K562 (cell line): ENCODE data around the gene NAXD. TPM values are rescaled to one million over a fixed set of nuclear protein-coding genes. Genes with fewer than 3 reads are reported as not detected.

ENCODE experiments used
- ATAC-seq: fragments of 200-7000 bp; cut with Tn5 transposase; 3 replicates; pipeline ENCODE4 v1.9.1; 2020; ENCODE audit warnings: moderate library complexity
- BruUV-seq: library from RNA; stranded (reverse); fragments of 400-500 nt; replicated peaks from 2 replicates; lab custom pipeline; 2021; lab: Mats Ljungman, UMichigan
- CTCF ChIA-PET: fragments of 300-600 bp; formaldehyde crosslinking; extraction: SDS; loops from one replicate; lab custom pipeline; 2021; ENCODE audit warnings: low intra/inter-chr PET ratio; lab: Yijun Ruan, JAX
- POLR2A ChIA-PET: fragments of 300-600, 350-650 bp; sonication (Branson Sonifier 250); formaldehyde crosslinking; extraction: SDS; loops from one replicate; lab custom pipeline; 2021; ENCODE audit warnings: antibody characterized with exemption, inconsistent platforms; lab: Yijun Ruan, JAX
- DNase-seq, 4 experiments: peaks; one replicate each; pipeline versions ENCODE4 v3.0.0 to v3.0.0-alpha.2; 2011 to 2018; ENCODE audit warnings: low spot score in 3 of 4, mixed read lengths in 3 of 4; ENCODE audit errors: extremely low read depth in 1 of 4
- FAIRE-seq: peaks from 2 replicates; lab custom pipeline; 2011; peaks lifted over from hg19 to GRCh38; lab: Jason Lieb, UNC
- H2AFZ ChIP-seq: 2 replicates; pipeline ENCODE4 v1.6.0; 2011; ENCODE audit warnings: low read depth, low read length, control low read depth, inconsistent platforms
- H3K27ac ChIP-seq: fragments of 200-600 bp; 3 replicates; pipeline ENCODE4 v1.8.0; 2011; ENCODE audit warnings: low read depth, mild to moderate bottlenecking, control low read depth, inconsistent platforms, low read length, moderate library complexity, mixed read lengths; ENCODE audit errors: extremely low read depth
- H3K27me3 ChIP-seq, 2 experiments: fragments of 300-600 bp in 1 of 2; 2 replicates in 1 of 2; 3 replicates in 1 of 2; pipeline versions ENCODE4 v1.6.0 to v1.8.0; 2011; ENCODE audit warnings: inconsistent platforms in 2 of 2, low read length in 2 of 2, mild to moderate bottlenecking in 1 of 2, mixed read lengths in 1 of 2, moderate library complexity in 1 of 2; ENCODE audit not compliant: control insufficient read depth in 2 of 2, insufficient read depth in 2 of 2
- H3K36me3 ChIP-seq: fragments of 300-600 bp; 3 replicates; pipeline ENCODE4 v1.8.0; 2011; ENCODE audit warnings: mild to moderate bottlenecking, low read length, inconsistent platforms; ENCODE audit not compliant: control insufficient read depth, insufficient read depth
- H3K4me1 ChIP-seq, 2 experiments: fragments of 200-600 bp in 1 of 2; replicated peaks in 1 of 2; 2 replicates in 1 of 2; 3 replicates in 1 of 2; pipeline versions ENCODE4 v1.5.1 to v1.8.0; 2011; ENCODE audit warnings: inconsistent platforms in 2 of 2, low read length in 2 of 2, mild to moderate bottlenecking in 1 of 2, mixed read lengths in 1 of 2, moderate library complexity in 1 of 2; ENCODE audit not compliant: control insufficient read depth in 2 of 2, insufficient read depth in 2 of 2
- H3K4me2 ChIP-seq: 2 replicates; pipeline ENCODE4 v1.6.1; 2011; ENCODE audit warnings: low read length, control low read depth, inconsistent platforms, mixed read lengths; ENCODE audit not compliant: insufficient read depth
- H3K4me3 ChIP-seq: fragments of 200-600 bp; sonication (generic), shearing (Covaris generic); 2 replicates; pipeline ENCODE4 v1.5.1; 2016; ENCODE audit warnings: control low read depth, inconsistent platforms
- H3K79me2 ChIP-seq: fragments of 200-600 bp; 3 replicates; pipeline ENCODE4 v1.8.0; 2011; ENCODE audit warnings: low read length, inconsistent platforms; ENCODE audit not compliant: control insufficient read depth, insufficient read depth
- H3K9ac ChIP-seq, 2 experiments: 2 replicates each; pipeline versions ENCODE4 v1.6.0 to v1.6.1; 2011; ENCODE audit warnings: low read depth in 2 of 2, low read length in 2 of 2, control low read depth in 1 of 2, inconsistent platforms in 1 of 2, mild to moderate bottlenecking in 1 of 2, mixed read lengths in 1 of 2; ENCODE audit not compliant: insufficient read depth in 1 of 2
- H3K9me1 ChIP-seq: one replicate; pipeline ENCODE4 v1.6.0; 2011; ENCODE audit warnings: inconsistent platforms, mild to moderate bottlenecking, low read length, moderate library complexity; ENCODE audit not compliant: control insufficient read depth, insufficient read depth
- H3K9me3 ChIP-seq: replicated peaks from 2 replicates; pipeline ENCODE4 v1.5.1; 2011; ENCODE audit warnings: low read depth, low read length, inconsistent platforms; ENCODE audit not compliant: control insufficient read depth, insufficient read depth
- H4K20me1 ChIP-seq: replicated peaks from 2 replicates; pipeline ENCODE4 v1.6.1; 2011; ENCODE audit warnings: low read length, inconsistent platforms, mixed read lengths; ENCODE audit not compliant: control insufficient read depth, insufficient read depth
- BCLAF1 ChIP-seq, 2 experiments: fragments of 450-650 bp in 1 of 2; IDR thresholded peaks; 2 replicates each; pipeline ENCODE4 v1.6.1; 2011 to 2017; ENCODE audit warnings: low read depth in 2 of 2, antibody characterized with exemption in 1 of 2, borderline replicate concordance in 1 of 2, low read length in 1 of 2, mild to moderate bottlenecking in 1 of 2, mixed read lengths in 1 of 2; ENCODE audit not compliant: control insufficient read depth in 1 of 2
- ETS1 ChIP-seq: conservative IDR thresholded peaks from 2 replicates; pipeline ENCODE4 v1.6.1; 2011; ENCODE audit warnings: low read depth, mild to moderate bottlenecking, low read length; ENCODE audit not compliant: control insufficient read depth
- FOXM1 ChIP-seq, 2 experiments: fragments of 450-650 bp in 1 of 2; sonication (generic) in 1 of 2; formaldehyde crosslinking in 1 of 2; IDR thresholded peaks; 2 replicates each; pipeline versions ENCODE4 v1.6.1 to v1.9.0; 2017 to 2022; ENCODE audit warnings: low read depth in 2 of 2, mild to moderate bottlenecking in 2 of 2, missing genetic modification reagents in 1 of 2, moderate library complexity in 1 of 2
- HEY1 ChIP-seq: fragments of 250-450 bp; sonication (Bioruptor Pico); IDR thresholded peaks from 2 replicates; pipeline ENCODE4 v1.5.0; 2020; ENCODE audit warnings: mild to moderate bottlenecking, moderate library complexity, borderline replicate concordance
- KLF6 ChIP-seq: fragments of 250-450 bp; sonication (Bioruptor Pico); IDR thresholded peaks from 2 replicates; pipeline ENCODE4 v1.4.0; 2020; ENCODE audit warnings: mild to moderate bottlenecking, moderate library complexity, borderline replicate concordance
- MEF2A ChIP-seq: IDR thresholded peaks from 2 replicates; pipeline ENCODE4 v1.6.1; 2011; ENCODE audit warnings: low read depth, mild to moderate bottlenecking, low read length, moderate library complexity; ENCODE audit not compliant: control insufficient read depth
- SMAD1 ChIP-seq: fragments of 150-350 bp; IDR thresholded peaks from 2 replicates; pipeline ENCODE4 v1.6.1; 2014; ENCODE audit warnings: low read length, low read depth; ENCODE audit not compliant: partially characterized antibody
- SMARCB1 ChIP-seq: IDR thresholded peaks from 2 replicates; pipeline ENCODE4 v1.6.1; 2011; ENCODE audit warnings: improper control_type of control experiment, low read depth; ENCODE audit not compliant: insufficient read length
- ZBTB1 ChIP-seq: sonication (generic); formaldehyde crosslinking; IDR thresholded peaks from 2 replicates; pipeline ENCODE4 v1.8.1; 2023; ENCODE audit warnings: missing genetic modification reagents, low read depth, mild to moderate bottlenecking, borderline replicate concordance
- ZBTB11 ChIP-seq, 3 experiments: fragments of 200-800 bp in 1 of 3; fragments of 250-450 bp in 1 of 3; fragments of 450-650 bp in 1 of 3; sonication (Bioruptor Pico) in 1 of 3; sonication (Bioruptor generic) in 1 of 3; formaldehyde crosslinking in 1 of 3; IDR thresholded peaks; 2 replicates each; pipeline versions ENCODE4 v1.6.1 to v1.8.0; 2016 to 2022; ENCODE audit warnings: mild to moderate bottlenecking in 2 of 3, missing genetic modification characterization in 2 of 3, missing compliant biosample characterization in 1 of 3, moderate library complexity in 1 of 3
- WGBS: fragments of 100-300 bp; shearing (Covaris generic); methylation state at CpG from one replicate; pipeline ENCODE4 v1.1.6; 2016; ENCODE audit warnings: low coverage, mixed read lengths; ENCODE audit not compliant: insufficient coverage; ENCODE audit errors: missing lambda C conversion rate; 5-methylcytosine and 5-hydroxymethylcytosine counted together
- in situ Hi-C: fragments of 300-500 bp; cut with MboI; formaldehyde crosslinking; loops from 4 replicates; pipeline ENCODE4 v1.15.0; 2018; ENCODE audit warnings: inconsistent platforms, mixed read lengths
- intact Hi-C: fragments of 100-400 bp; cut with micrococcal nuclease; formaldehyde crosslinking; loops from 2 replicates; pipeline ENCODE4 v1.14.2; 2022
- polyA plus RNA-seq, 8 experiments: library from polyadenylated mRNA; depleted of rRNA in 4 of 8; stranded (reverse) in 5 of 8; unstranded in 3 of 8; fragments of >200 nt; fragmentation: Nextera tagmentation in 2 of 8; fragmentation: Illumina TruSeq in 1 of 8; extraction: Ambion mirVana in 2 of 8; extraction: Trizol in 1 of 8; gene quantifications; 2 replicates each; pipeline versions ENCODE4 v1.2.1 to v1.2.3, GENCODE V29; 2011 to 2014; ENCODE audit warnings: inconsistent platforms in 1 of 8, missing spikeins in 1 of 8
- total RNA-seq, 7 experiments: library from RNA; depleted of rRNA in 6 of 7; stranded (reverse); fragments of >200 nt in 6 of 7; fragmentation: Illumina TruSeq in 2 of 7; extraction: Trizol in 2 of 7; gene quantifications; 2 replicates each; pipeline versions ENCODE4 v1.2.1 to v1.2.3, GENCODE V29; 2011 to 2021; ENCODE audit warnings: low replicate concordance in 1 of 7

Gene NAXD
- total and polyA plus RNA-seq, 9 of the 15 experiments (the other 6 are each of a cell fraction or from before 2014, with no cell fraction given) = 0.59 to 20.6 (median 13.0) TPM

GRCh38 chr13:110610955-110611595, 4.3 kb upstream of the NAXD start:
- no peak for FAIRE-seq
- ChIA-PET POLR2A (interaction anchor here (0.7 to 0.8 kb wide), 3 partner anchors 12 to 104 kb away, joined by 3 to 5 read pairs (median 3); no protein-coding TSS in a partner anchor), CTCF (no interaction called here)
- intact Hi-C loops = no loop called here
- Histone ChIP-seq H3K79me2 (peaks cover 8% of the 10 kb centered on the region), H3K9me3 (0 out of 2 replicates have a peak, but pooled peaks cover 2% of the 10 kb centered on the region), H3K27me3 (no peaks in the 10 kb centered on the region), H3K27ac (no peak overlapping the region), H3K9me1 (no peaks in the 10 kb centered on the region), H3K4me2 (no peak overlapping the region), H3K36me3 (no peaks in the 10 kb centered on the region), H4K20me1 (no peaks in the 10 kb centered on the region), H2AFZ (peak overlapping the region; percentile 38; the same call in 1 of the 2 replicates), H3K4me3 (no peak overlapping the region), H3K4me1 (peaks cover 3 to 9% of the 10 kb centered on the region in 2 experiments; a peak in 3 of 5 replicates), H3K9ac (no peak overlapping the region)
- DNase-seq = no peak
- no peak for TF ChIP-seq MEF2A
- no peak for TF ChIP-seq SMARCB1
- no peak for TF ChIP-seq BCLAF1 (IDR thresholded peaks at IDR 0.05; ENCODE audit: borderline replicate concordance in 1 of 2, control insufficient read depth in 1 of 2, low read depth in 2 of 2, low read length in 1 of 2)
- no peak for TF ChIP-seq ZBTB1 (CRISPR knock-in tag)
- TF ChIP-seq KLF6 (CRISPR knock-in tag) = no peak
- TF ChIP-seq FOXM1 (IDR thresholded peaks at IDR 0.05; ENCODE audit: low read depth) = no peak
- no peak for TF ChIP-seq FOXM1 (CRISPR knock-in tag; IDR thresholded peaks at IDR 0.05; ENCODE audit: low read depth)
- no peak for TF ChIP-seq HEY1 (CRISPR knock-in tag)
- no peak for TF ChIP-seq SMAD1
- TF ChIP-seq ZBTB11 (CRISPR knock-in tag; IDR thresholded peaks at IDR 0.05) = no peak
- no peak for TF ChIP-seq ETS1
- in situ Hi-C loops = no loop called here
- 63% methylated on average over 10 of the region's 12 CpGs for WGBS
- BruUV-seq = no TSS peak
- no peak for ATAC-seq
